ENCODE data around the gene CCN5.

DNA sequence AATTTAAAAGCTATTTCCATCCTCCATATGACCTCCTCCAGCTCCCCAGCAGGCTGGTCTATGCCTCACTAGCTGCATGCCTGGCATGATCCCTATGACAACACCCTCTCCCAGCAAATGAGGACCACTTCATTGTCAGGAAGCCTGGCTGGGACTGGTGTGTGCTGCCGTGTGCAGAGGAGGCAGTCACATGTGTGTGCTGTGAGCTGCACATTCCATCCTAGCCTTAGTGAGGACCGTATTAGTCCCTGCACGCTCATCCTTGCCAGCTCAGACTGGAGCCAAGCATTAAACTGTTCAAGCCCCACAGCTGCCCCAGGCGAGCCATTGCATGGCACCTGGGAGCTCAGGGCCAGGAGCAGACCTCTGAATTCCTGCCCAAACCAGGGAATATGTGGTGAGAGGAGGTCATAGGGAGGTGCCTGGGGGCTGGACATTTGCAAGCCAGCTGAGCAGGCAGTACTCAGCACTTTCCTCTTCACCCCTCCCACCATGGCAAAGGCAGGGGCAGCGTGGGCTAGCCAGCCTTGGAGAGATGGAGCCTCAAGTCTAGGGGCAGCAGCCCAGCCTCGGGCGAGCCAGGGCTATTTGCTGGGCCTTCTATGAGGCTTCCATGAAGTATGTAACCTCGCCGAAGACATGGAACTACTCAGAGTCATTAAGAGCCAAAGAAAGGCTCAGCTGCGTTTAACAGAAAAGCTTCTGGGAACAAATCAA, 8.7 kb upstream of the CCN5 start:
- TF ChIP-seq YY1 (IDR thresholded peaks at IDR 0.05; ENCODE audit: insufficient read depth, insufficient read length) (no peak), ZNF274 (IDR thresholded peaks at IDR 0.05; ENCODE audit: low read depth, low read length) (no peak)

All from NT2/D1 (cell line).